Measurements from ENCODE around the gene GNAT2. TPM values are rescaled to one million over a fixed set of nuclear protein-coding genes. Genes with fewer than 3 reads are reported as not detected.

GNAT2 gene
- total RNA-seq, 1 experiment from 2014 or later, result 0.20 TPM

DNA sequence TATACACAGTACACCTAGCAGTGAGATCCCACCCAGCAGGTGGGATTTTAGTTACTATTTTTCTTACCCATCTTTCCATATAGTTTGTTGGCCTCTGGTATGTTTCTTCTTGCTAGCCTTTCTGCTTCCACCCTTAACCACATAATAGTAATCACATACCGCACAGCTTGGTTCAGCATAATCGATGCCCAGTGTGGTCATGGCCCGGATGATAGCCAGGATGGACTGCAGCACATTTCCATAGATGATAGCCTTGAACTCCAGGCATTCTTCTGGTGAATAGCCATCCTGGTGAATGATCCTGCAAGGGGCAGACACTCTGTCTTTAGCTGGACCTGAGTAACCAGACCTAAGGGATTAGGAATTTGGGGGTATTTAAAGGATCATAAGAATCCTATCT lies 9.5 kb downstream of the GNAT2 start:
- no peak for DNase-seq
- Histone ChIP-seq H2BK15ac (ENCODE audit: low read depth, low read length) (no peak overlapping the region), H4K91ac (ENCODE audit: insufficient read length, low read depth, low read length) (no peak overlapping the region), H4K5ac (ENCODE audit: insufficient read length, low read depth, low read length) (no peak overlapping the region), H3K4ac (ENCODE audit: low read depth, low read length) (no peak overlapping the region), H3T11ph (ENCODE audit: low read length) (no peak overlapping the region), H3K9me3 (ENCODE audit: control insufficient read depth, low read depth, low read length) (no peaks in the 10 kb centered on the region), H2AFZ (ENCODE audit: low read length) (no peak overlapping the region), H2BK12ac (ENCODE audit: insufficient read length, low read depth, low read length) (no peak overlapping the region), H3K4me1 (ENCODE audit: insufficient read depth, low read length) (peaks cover 8% of the 10 kb centered on the region; the same call in 1 of the 2 replicates), H2BK5ac (ENCODE audit: insufficient read length, low read length) (no peak overlapping the region), H3K27ac (ENCODE audit: insufficient read length, low read depth, low read length) (no peak overlapping the region), H2BK20ac (ENCODE audit: low read depth, low read length, poor library complexity, severe bottlenecking) (no peak overlapping the region), H3K4me2 (ENCODE audit: insufficient read depth, insufficient read length, low read length) (no peak overlapping the region), H2AK5ac (ENCODE audit: insufficient read length, low read length) (no peak overlapping the region), H3K18ac (ENCODE audit: insufficient read length, low read depth, low read length) (no peak overlapping the region), H3K23ac (ENCODE audit: insufficient read length, low read depth, low read length) (no peak overlapping the region), H3K14ac (ENCODE audit: insufficient read depth, low read length) (no peak overlapping the region), H4K20me1 (ENCODE audit: control insufficient read depth, insufficient read depth, insufficient read length) (no peaks in the 10 kb centered on the region), H3K9ac (ENCODE audit: extremely low read depth, insufficient read length, low read length) (no peak overlapping the region), H3K56ac (ENCODE audit: insufficient read length, low read depth, low read length) (no peak overlapping the region), H3K79me1 (ENCODE audit: insufficient read depth, low read depth, low read length, poor library complexity, severe bottlenecking) (no peaks in the 10 kb centered on the region), H3K23me2 (ENCODE audit: insufficient read length, low read depth, low read length, poor library complexity, severe bottlenecking) (no peaks in the 10 kb centered on the region), H3K79me2 (ENCODE audit: insufficient read depth, low read length) (no peaks in the 10 kb centered on the region), H4K8ac (replicated peaks; ENCODE audit: insufficient read length, low read depth, low read length) (no peak overlapping the region), H3K27me3 (ENCODE audit: insufficient read depth, low read length) (no peaks in the 10 kb centered on the region), H2BK120ac (ENCODE audit: low read depth, low read length, poor library complexity, severe bottlenecking) (no peak overlapping the region)
- no peaks in the 10 kb centered on the region; the same call in 1 of the 2 replicates for H3K27me3 Mint-ChIP-seq (ENCODE audit: low read depth)
- H3K27ac Mint-ChIP-seq, result no peak overlapping the region
- H3K9me3 Mint-ChIP-seq, result no peaks in the 10 kb centered on the region
- WGBS (ENCODE audit: extremely low coverage, insufficient read length, low lambda C conversion rate), result no CpG with 5 or more reads among the region's 3 CpGs
- peaks cover 0 to 2% (median 0%) of the 10 kb centered on the region in 3 experiments; a peak in 1 of 7 replicates for H3K36me3 Mint-ChIP-seq (ENCODE audit: insufficient read depth in 1 of 3, low read depth in 3 of 3)
- no peak overlapping the region for H3K4me3 Mint-ChIP-seq
- TF ChIP-seq, protein P1, sequence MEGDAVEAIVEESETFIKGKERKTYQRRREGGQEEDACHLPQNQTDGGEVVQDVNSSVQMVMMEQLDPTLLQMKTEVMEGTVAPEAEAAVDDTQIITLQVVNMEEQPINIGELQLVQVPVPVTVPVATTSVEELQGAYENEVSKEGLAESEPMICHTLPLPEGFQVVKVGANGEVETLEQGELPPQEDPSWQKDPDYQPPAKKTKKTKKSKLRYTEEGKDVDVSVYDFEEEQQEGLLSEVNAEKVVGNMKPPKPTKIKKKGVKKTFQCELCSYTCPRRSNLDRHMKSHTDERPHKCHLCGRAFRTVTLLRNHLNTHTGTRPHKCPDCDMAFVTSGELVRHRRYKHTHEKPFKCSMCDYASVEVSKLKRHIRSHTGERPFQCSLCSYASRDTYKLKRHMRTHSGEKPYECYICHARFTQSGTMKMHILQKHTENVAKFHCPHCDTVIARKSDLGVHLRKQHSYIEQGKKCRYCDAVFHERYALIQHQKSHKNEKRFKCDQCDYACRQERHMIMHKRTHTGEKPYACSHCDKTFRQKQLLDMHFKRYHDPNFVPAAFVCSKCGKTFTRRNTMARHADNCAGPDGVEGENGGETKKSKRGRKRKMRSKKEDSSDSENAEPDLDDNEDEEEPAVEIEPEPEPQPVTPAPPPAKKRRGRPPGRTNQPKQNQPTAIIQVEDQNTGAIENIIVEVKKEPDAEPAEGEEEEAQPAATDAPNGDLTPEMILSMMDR (conservative IDR thresholded peaks at IDR 0.05), result no peak
- peaks cover 31 to 32% of the 10 kb centered on the region in 2 experiments for H3K4me1 Mint-ChIP-seq
